Thymus (tissue), 11 donors: ENCODE results near the gene MADCAM1. TPM values are rescaled to one million over a fixed set of nuclear protein-coding genes. Genes with fewer than 3 reads are reported as not detected.
A peak's percentile ranks its signal among the peaks of the same experiment; 100 is the strongest.

Experiments used
- DNase-seq, 9 donors: peaks; one replicate each; pipeline ENCODE4 v3.0.0-alpha.2; 2013; ENCODE audit warnings: low spot score in 9 of 9, low read depth in 6 of 9, missing footprints in 1 of 9
- H3K27ac ChIP-seq, 2 donors: one replicate each; pipeline ENCODE4 v1.5.1; 2013; ENCODE audit warnings: control low read depth in 1 of 2, low read depth in 1 of 2, low read length in 1 of 2, mild to moderate bottlenecking in 1 of 2, moderate library complexity in 1 of 2
- H3K27me3 ChIP-seq, 2 donors: one replicate each; pipeline ENCODE4 v1.5.1; 2013; ENCODE audit warnings: low read length in 1 of 2; ENCODE audit not compliant: control insufficient read depth in 2 of 2, insufficient read depth in 1 of 2
- H3K36me3 ChIP-seq, 2 donors: one replicate each; pipeline ENCODE4 v1.5.1; 2013; ENCODE audit warnings: low read length in 1 of 2, mild to moderate bottlenecking in 1 of 2, moderate library complexity in 1 of 2; ENCODE audit not compliant: control insufficient read depth in 2 of 2, insufficient read depth in 2 of 2
- H3K4me1 ChIP-seq, 2 donors: one replicate each; pipeline ENCODE4 v1.5.1; 2013; ENCODE audit warnings: low read length in 2 of 2; ENCODE audit not compliant: control insufficient read depth in 2 of 2, insufficient read depth in 2 of 2
- H3K4me3 ChIP-seq, 2 donors: one replicate each; pipeline ENCODE4 v1.5.1; 2013; ENCODE audit warnings: low read length in 2 of 2, control low read depth in 1 of 2, mild to moderate bottlenecking in 1 of 2
- H3K9me3 ChIP-seq, 2 donors: one replicate each; pipeline ENCODE4 v1.5.1; 2013; ENCODE audit warnings: low read length in 1 of 2, mild to moderate bottlenecking in 1 of 2; ENCODE audit not compliant: control insufficient read depth in 2 of 2, insufficient read depth in 1 of 2
- WGBS: extraction: QIAGEN DNeasy Blood & Tissue Kit; methylation state at CpG from one replicate; pipeline ENCODE4 v1.1.7; 2013; 5-methylcytosine and 5-hydroxymethylcytosine counted together
- polyA plus RNA-seq: library from polyadenylated mRNA; stranded (reverse); fragments of 200-250 nt; gene quantifications from one replicate; pipeline ENCODE4 v1.2.3, GENCODE V29; 2013
- total RNA-seq: library from RNA; stranded (reverse); fragments of 120-200 nt; gene quantifications from one replicate; pipeline ENCODE4 v1.2.4, GENCODE V29; 2013
- donor health status: healthy.

Gene MADCAM1
- total and polyA plus RNA-seq, 2 donors, result 0.27 to 1.4 TPM

GRCh38 chr19:483332-484072, 12.8 kb upstream of the MADCAM1 start:
- no peak overlapping the region for H3K27ac ChIP-seq
- no peak for DNase-seq
- no peak overlapping the region for H3K4me3 ChIP-seq
- H3K36me3 ChIP-seq, result no peaks in the 10 kb centered on the region
- peaks cover 2 to 42% of the 10 kb centered on the region in 2 donors for H3K27me3 ChIP-seq
- 70% methylated on average over 21 of the region's 21 CpGs for WGBS
- peaks cover 0 to 2% of the 10 kb centered on the region in 2 donors for H3K4me1 ChIP-seq
- peaks cover 0 to 12% of the 10 kb centered on the region in 2 donors for H3K9me3 ChIP-seq

- peaks cover 2 to 4% of the 10 kb centered on the region in 2 donors for H3K4me1 ChIP-seq
- 75% methylated on average over 15 of the region's 15 CpGs for WGBS
- H3K27me3 ChIP-seq, result peaks cover 2 to 40% of the 10 kb centered on the region in 2 donors
- DNase-seq, result no peak
- H3K36me3 ChIP-seq, result no peaks in the 10 kb centered on the region
- H3K27ac ChIP-seq, result no peak overlapping the region
- peaks cover 0 to 12% of the 10 kb centered on the region in 2 donors for H3K9me3 ChIP-seq
- no peak overlapping the region for H3K4me3 ChIP-seq
Measured at GRCh38 chr19:484494-484893, 11.8 kb upstream of the MADCAM1 start.

DNA sequence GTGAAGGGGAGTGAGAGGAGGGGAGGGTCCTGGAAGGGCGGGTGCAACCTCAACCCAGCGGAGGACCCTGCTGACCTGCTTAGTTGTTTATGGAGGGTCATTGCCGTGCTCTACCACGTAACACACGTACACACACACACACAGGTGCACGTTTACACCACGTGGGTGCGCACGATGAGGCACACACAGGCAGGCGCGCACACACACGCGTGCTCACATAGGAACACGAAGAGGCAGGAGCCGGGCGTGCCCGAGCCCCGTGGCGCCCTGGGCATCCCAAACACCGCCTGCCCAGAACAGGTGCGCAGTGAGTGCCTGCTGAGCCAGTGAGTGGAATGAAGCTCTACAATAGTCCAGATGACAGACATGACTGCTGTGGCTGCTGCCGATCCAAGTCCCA, 11.2 kb upstream of the MADCAM1 start:
- Histone ChIP-seq H3K27ac (no peak overlapping the region), H3K4me1 (peaks cover 4 to 6% of the 10 kb centered on the region in 2 donors), H3K27me3 (peaks cover 2 to 41% of the 10 kb centered on the region in 2 donors), H3K4me3 (no peak overlapping the region), H3K9me3 (peaks cover 0 to 9% of the 10 kb centered on the region in 2 donors), H3K36me3 (no peaks in the 10 kb centered on the region)
- whole genome bisulfite sequencing, result 90% methylated on average over 22 of the region's 22 CpGs
- DNase-seq, result no peak

DNA sequence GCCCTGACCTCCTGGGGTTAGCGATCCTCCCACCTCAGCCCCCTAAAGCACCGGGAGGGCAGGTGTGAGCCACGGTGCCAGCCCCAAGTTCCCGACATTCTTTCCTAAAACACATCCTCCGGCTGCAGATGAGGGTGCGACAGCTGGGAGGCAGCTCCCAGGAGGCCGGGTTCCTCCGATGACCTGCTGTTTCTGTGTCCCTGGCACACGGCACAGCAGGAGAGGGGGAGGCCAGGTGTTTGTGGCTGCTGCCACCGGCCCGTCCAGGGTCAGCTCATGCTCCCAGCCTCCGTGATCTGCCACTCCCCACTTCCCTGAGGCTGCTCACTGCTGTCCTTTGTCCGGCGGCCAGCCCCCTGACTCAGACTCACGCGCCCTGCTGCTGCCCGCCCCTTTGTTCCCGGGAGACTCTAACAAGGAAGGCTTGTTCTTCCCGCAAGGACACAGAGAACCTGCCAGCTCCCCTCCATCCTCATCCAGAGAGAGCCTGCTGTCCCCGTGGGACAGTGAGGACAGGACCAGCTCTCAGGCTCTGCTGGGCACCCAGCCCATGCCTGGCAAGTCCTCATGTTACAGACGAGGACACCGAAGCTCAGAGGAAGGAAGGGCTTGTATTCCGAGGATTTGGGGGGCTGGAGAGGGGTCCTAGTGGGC, 10.6 kb upstream of the MADCAM1 start:
- H3K4me3 ChIP-seq, result no peak overlapping the region
- 46% methylated on average over 23 of the region's 23 CpGs for WGBS
- DNase-seq, result no peak

DNA sequence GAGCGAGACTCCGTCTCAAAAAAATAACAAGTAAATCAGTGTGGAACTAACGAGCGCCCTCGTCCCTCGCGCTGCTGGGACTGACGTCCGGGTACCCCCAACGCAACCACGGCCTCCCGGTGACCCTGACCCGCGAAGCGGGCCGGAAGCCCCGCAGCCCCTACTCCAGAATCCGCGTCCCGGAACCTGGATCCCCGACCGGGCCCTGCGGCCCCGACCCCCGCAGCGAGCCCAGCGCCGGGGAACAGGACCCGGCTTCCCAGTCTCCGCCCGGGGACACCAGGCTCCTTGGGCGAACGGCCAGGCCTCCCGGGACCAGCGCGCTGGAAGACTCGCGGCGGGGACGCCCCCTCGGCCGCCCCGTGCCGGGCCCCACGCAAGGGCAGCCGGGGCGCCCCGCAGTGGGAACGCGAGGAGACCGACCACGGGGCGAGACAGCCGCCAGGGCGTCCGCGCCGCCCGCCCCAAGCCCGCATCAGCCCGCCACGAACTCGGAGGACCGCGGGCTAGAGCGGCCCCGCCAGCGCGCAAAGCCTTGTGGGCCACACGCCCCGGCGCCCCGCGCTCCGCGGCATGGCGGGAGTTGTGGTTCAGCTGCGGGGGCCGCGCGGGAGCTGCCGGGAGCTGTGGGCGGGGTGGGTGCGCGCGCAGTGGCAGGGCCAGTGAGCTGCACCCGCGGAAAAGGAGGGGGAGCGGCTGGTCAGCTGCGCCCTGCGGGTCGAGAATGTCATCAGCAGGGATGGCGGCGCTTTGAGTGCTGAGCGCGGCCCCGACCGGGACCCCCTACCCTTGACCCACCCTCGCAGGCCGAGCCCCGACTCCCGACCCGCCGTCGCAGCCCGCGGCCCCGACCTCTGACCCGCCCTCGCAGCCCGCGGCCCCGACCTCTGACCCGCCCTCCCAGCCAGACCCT, 7.5 kb upstream of the MADCAM1 start:
- peak; percentile 69 to 95 (median 86) for DNase-seq
- under 1% methylated on average over 114 of the region's 114 CpGs for WGBS
- peak overlapping the region; percentile 58 to 95 for H3K4me3 ChIP-seq
- H3K9me3 ChIP-seq, result peaks cover 0 to 13% of the 10 kb centered on the region in 2 donors
- H3K4me1 ChIP-seq, result peaks cover 4 to 6% of the 10 kb centered on the region in 2 donors
- H3K36me3 ChIP-seq, result no peaks in the 10 kb centered on the region
- H3K27ac ChIP-seq, result peak overlapping the region; percentile 56 to 90
- H3K27me3 ChIP-seq, result peaks cover 2 to 42% of the 10 kb centered on the region in 2 donors

More for the DNA sequence above, 10.6 kb upstream of the MADCAM1 start:
- Histone ChIP-seq H3K4me1 (peaks cover 4 to 6% of the 10 kb centered on the region in 2 donors), H3K27me3 (peaks cover 2 to 41% of the 10 kb centered on the region in 2 donors), H3K9me3 (peaks cover 0 to 9% of the 10 kb centered on the region in 2 donors), H3K27ac (no peak overlapping the region), H3K36me3 (no peaks in the 10 kb centered on the region)

GRCh38 chr19:489418-490196, 6.7 kb upstream of the MADCAM1 start:
- WGBS, result 44% methylated on average over 61 of the region's 61 CpGs
- peaks cover 0 to 13% of the 10 kb centered on the region in 2 donors for H3K9me3 ChIP-seq
- peak in 1 of 9 donors; percentile 23 for DNase-seq

GRCh38 chr19:491146-491741, 5.0 kb upstream of the MADCAM1 start:
- WGBS, result 91% methylated on average over 32 of the region's 32 CpGs
- Histone ChIP-seq H3K36me3 (no peaks in the 10 kb centered on the region), H3K9me3 (peaks cover 1 to 21% of the 10 kb centered on the region in 2 donors), H3K4me1 (peaks cover 4 to 6% of the 10 kb centered on the region in 2 donors), H3K4me3 (no peak overlapping the region), H3K27me3 (peaks cover 18 to 48% of the 10 kb centered on the region in 2 donors), H3K27ac (no peak overlapping the region)
- DNase-seq, result no peak

More at GRCh38 chr19:489418-490196, 6.7 kb upstream of the MADCAM1 start:
- Histone ChIP-seq H3K27me3 (peaks cover 8 to 48% of the 10 kb centered on the region in 2 donors), H3K36me3 (no peaks in the 10 kb centered on the region), H3K4me1 (peaks cover 4 to 6% of the 10 kb centered on the region in 2 donors), H3K4me3 (peak overlapping the region; percentile 52 to 95), H3K27ac (no peak overlapping the region)

DNA sequence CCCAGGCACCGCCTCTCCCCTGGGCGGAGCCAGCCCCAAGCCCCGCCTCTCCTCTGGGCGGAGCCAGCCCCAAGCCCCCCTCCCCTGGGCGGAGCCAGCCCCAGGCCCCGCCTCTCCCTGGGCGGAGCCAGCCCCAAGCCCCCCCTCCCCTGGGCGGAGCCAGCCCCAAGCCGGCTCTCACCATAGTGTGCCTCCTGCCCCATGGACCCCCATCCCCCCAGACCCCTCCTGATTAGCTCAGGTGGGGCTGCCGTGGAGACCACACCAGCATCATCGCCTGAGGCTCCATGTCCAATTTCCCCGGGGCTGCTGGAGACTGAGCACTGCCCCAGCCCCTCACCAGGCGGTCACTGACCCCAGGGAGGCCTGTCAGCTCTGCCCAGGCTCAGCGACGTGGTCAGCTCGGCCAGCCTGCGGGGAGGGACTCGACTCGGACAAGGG, 4.2 kb upstream of the MADCAM1 start:
- WGBS, result 78% methylated on average over 18 of the region's 19 CpGs
- peaks cover 21 to 49% of the 10 kb centered on the region in 2 donors for H3K27me3 ChIP-seq
- H3K36me3 ChIP-seq, result no peaks in the 10 kb centered on the region
- H3K9me3 ChIP-seq, result peaks cover 1 to 23% of the 10 kb centered on the region in 2 donors
- DNase-seq, result no peak
- H3K4me3 ChIP-seq, result no peak overlapping the region
- H3K27ac ChIP-seq, result no peak overlapping the region
- peaks cover 4 to 6% of the 10 kb centered on the region in 2 donors for H3K4me1 ChIP-seq
